Keratinocyte (primary cell): ENCODE data around the gene CCT6B. TPM values are rescaled to one million over a fixed set of nuclear protein-coding genes. Genes with fewer than 3 reads are reported as not detected.

Source experiments
- DNase-seq: peaks from one replicate; pipeline ENCODE4 v3.0.0-alpha.2; 2011; ENCODE audit warnings: low read depth, missing footprints, low spot score
- FAIRE-seq: peaks from 2 replicates; lab custom pipeline; 2011; peaks lifted over from hg19 to GRCh38; lab: Jason Lieb, UNC
- H2AFZ ChIP-seq: 2 replicates; pipeline ENCODE4 v1.6.0; 2012; ENCODE audit warnings: low read length, control low read depth, inconsistent platforms; ENCODE audit not compliant: control insufficient read depth
- H3K27ac ChIP-seq: 2 replicates; pipeline ENCODE4 v1.5.1; 2011; ENCODE audit warnings: low read length; ENCODE audit not compliant: control insufficient read depth, insufficient read depth
- H3K27me3 ChIP-seq: 3 replicates; pipeline ENCODE4 v1.6.0; 2011; ENCODE audit warnings: low read length; ENCODE audit not compliant: control insufficient read depth, insufficient read depth; ENCODE audit errors: extremely low read depth
- H3K36me3 ChIP-seq, 2 experiments: 2 replicates in 1 of 2; 3 replicates in 1 of 2; pipeline ENCODE4 v1.5.1; 2011; ENCODE audit warnings: low read length in 2 of 2, mild to moderate bottlenecking in 1 of 2; ENCODE audit not compliant: control insufficient read depth in 2 of 2, insufficient read depth in 2 of 2; ENCODE audit errors: extremely low read depth in 1 of 2
- H3K4me1 ChIP-seq: 3 replicates; pipeline ENCODE4 v1.5.1; 2011; ENCODE audit warnings: low read length; ENCODE audit not compliant: control insufficient read depth, insufficient read depth; ENCODE audit errors: extremely low read depth
- H3K4me2 ChIP-seq: 3 replicates; pipeline ENCODE4 v1.6.0; 2011; ENCODE audit warnings: low read depth, low read length; ENCODE audit not compliant: control insufficient read depth, insufficient read depth; ENCODE audit errors: extremely low read depth
- H3K4me3 ChIP-seq, 3 experiments: fragments of 200-600 bp in 1 of 3; sonication (generic) in 1 of 3; 2 replicates in 2 of 3; 3 replicates in 1 of 3; pipeline ENCODE4 v1.5.1; 2011 to 2016; ENCODE audit warnings: low read length in 3 of 3, mild to moderate bottlenecking in 3 of 3, control low read depth in 2 of 3, inconsistent platforms in 1 of 3, low read depth in 1 of 3, mixed read lengths in 1 of 3, mixed run types in 1 of 3, moderate library complexity in 1 of 3; ENCODE audit not compliant: control insufficient read depth in 2 of 3, insufficient read depth in 2 of 3; ENCODE audit errors: extremely low read depth in 1 of 3
- H3K79me2 ChIP-seq: 2 replicates; pipeline ENCODE4 v1.6.0; 2012; ENCODE audit warnings: low read length; ENCODE audit not compliant: control insufficient read depth, insufficient read depth
- H3K9ac ChIP-seq: 3 replicates; pipeline ENCODE4 v1.6.0; 2011; ENCODE audit warnings: low read length; ENCODE audit not compliant: control insufficient read depth, insufficient read depth; ENCODE audit errors: extremely low read depth
- H3K9me1 ChIP-seq: 3 replicates; pipeline ENCODE4 v1.6.0; 2011; ENCODE audit warnings: low read length; ENCODE audit not compliant: control insufficient read depth, insufficient read depth; ENCODE audit errors: extremely low read depth
- H3K9me3 ChIP-seq: 2 replicates; pipeline ENCODE4 v1.5.1; 2012; ENCODE audit warnings: low read depth, low read length; ENCODE audit not compliant: control insufficient read depth
- H4K20me1 ChIP-seq: 3 replicates; pipeline ENCODE4 v1.6.0; 2011; ENCODE audit warnings: low read length; ENCODE audit not compliant: control insufficient read depth, insufficient read depth; ENCODE audit errors: extremely low read depth
- EZH2 ChIP-seq: IDR thresholded peaks from one replicate; pipeline ENCODE4 v1.6.1; 2012; ENCODE audit warnings: inconsistent platforms, mild to moderate bottlenecking, low read length, moderate library complexity
- dilution Hi-C: fragments of 300-500 bp; cut with MboI; formaldehyde crosslinking; loops from one replicate; pipeline ENCODE4 v1.7.0; 2020; ENCODE audit warnings: low sequenced_read_pairs; ENCODE audit not compliant: extremely low pct_ligation_motif_present
- polyA plus RNA-seq, 5 experiments: library from polyadenylated mRNA; depleted of rRNA in 3 of 5; stranded (reverse) in 3 of 5; stranded (forward) in 1 of 5; unstranded in 1 of 5; fragments of >200 nt; gene quantifications; 1 replicate in 1 of 5; 2 replicates in 3 of 5; 3 replicates in 1 of 5; pipeline versions ENCODE4 v1.2.1 to v1.2.3, GENCODE V29; 2011 to 2012; ENCODE audit warnings: missing spikeins in 2 of 5, low read depth in 1 of 5, low replicate concordance in 1 of 5
- TF ChIP-seq, protein P1 (sequence below), 3 experiments: IDR thresholded peaks in 1 of 3; conservative IDR thresholded peaks in 1 of 3; optimal IDR thresholded peaks in 1 of 3; 2 replicates in 2 of 3; 3 replicates in 1 of 3; pipeline versions ENCODE3 to v1.5.1; 2011; ENCODE audit warnings: low read length in 3 of 3, mild to moderate bottlenecking in 3 of 3, moderate library complexity in 2 of 3, control low read depth in 1 of 3, inconsistent platforms in 1 of 3; ENCODE audit not compliant: insufficient read depth in 2 of 3; ENCODE audit errors: extremely low read depth in 1 of 3

The CCT6B gene
- polyA plus RNA-seq, 1 donor (not counting 4 experiments of a cell fraction or from before 2014, with no cell fraction given): 1.1 TPM

DNA sequence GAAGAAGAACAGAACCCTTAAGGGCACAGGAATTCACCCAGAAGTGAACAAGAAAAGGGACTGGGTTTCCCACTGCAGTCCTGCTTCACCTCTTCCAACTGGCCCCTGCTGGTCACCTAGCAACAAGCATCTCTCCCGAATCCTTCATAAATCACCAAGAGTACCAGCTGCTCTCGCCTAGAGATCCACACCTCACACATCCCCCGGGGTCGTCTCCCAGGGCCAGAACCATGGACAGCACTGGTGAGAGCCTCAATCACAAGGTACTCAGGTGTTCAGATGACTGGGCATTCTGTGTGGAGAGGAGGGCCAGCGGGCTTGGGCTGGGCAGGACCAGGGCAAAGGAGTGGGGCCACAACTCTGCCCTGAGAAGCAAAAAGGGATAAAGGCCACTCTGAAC is 65.9 kb downstream of the CCT6B start:
- Histone ChIP-seq H3K9me3 (no peaks in the 10 kb centered on the region), H3K9me1 (no peaks in the 10 kb centered on the region), H3K27ac (no peak overlapping the region), H3K4me1 (no peaks in the 10 kb centered on the region), H3K4me3 (no peak overlapping the region), H3K36me3 (no peaks in the 10 kb centered on the region), H3K27me3 (no peaks in the 10 kb centered on the region), H3K4me2 (no peak overlapping the region), H4K20me1 (no peaks in the 10 kb centered on the region), H3K9ac (no peak overlapping the region), H3K79me2 (no peaks in the 10 kb centered on the region), H2AFZ (no peak overlapping the region)
- dilution Hi-C loops: no loop called here
- no peak for DNase-seq
- no peak for FAIRE-seq
- TF ChIP-seq EZH2: no peak

DNA sequence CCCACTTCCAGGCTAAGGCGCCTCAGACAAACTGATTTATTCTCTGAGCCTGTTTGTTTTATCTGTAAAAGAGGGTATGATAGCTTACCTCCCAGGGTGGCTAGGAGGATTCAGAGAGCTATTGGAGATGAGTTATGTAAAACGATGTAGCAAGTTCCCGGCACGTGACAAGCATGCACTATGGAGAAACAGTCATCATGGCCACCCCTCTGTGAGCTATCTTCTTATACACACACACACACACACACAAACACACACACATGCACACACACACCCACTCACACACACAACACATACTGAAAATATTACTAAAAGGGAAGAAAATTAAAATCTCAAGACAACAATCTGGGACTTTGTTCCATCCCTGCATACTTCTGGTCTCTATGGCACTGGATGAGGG is 66.3 kb downstream of the CCT6B start:
- no peak overlapping the region for H3K27ac ChIP-seq
- no peaks in the 10 kb centered on the region for H3K27me3 ChIP-seq
- no peak overlapping the region for H3K9ac ChIP-seq
- H4K20me1 ChIP-seq: no peaks in the 10 kb centered on the region
- H2AFZ ChIP-seq: no peak overlapping the region
- H3K4me3 ChIP-seq: no peak overlapping the region
- H3K4me2 ChIP-seq: no peak overlapping the region
- H3K9me3 ChIP-seq: no peaks in the 10 kb centered on the region
- DNase-seq: no peak
- dilution Hi-C loops: no loop called here
- no peak for FAIRE-seq
- H3K4me1 ChIP-seq: no peaks in the 10 kb centered on the region
- no peaks in the 10 kb centered on the region for H3K36me3 ChIP-seq
- H3K79me2 ChIP-seq: no peaks in the 10 kb centered on the region
- H3K9me1 ChIP-seq: no peaks in the 10 kb centered on the region
- no peak for TF ChIP-seq EZH2
- TF ChIP-seq, protein P1, sequence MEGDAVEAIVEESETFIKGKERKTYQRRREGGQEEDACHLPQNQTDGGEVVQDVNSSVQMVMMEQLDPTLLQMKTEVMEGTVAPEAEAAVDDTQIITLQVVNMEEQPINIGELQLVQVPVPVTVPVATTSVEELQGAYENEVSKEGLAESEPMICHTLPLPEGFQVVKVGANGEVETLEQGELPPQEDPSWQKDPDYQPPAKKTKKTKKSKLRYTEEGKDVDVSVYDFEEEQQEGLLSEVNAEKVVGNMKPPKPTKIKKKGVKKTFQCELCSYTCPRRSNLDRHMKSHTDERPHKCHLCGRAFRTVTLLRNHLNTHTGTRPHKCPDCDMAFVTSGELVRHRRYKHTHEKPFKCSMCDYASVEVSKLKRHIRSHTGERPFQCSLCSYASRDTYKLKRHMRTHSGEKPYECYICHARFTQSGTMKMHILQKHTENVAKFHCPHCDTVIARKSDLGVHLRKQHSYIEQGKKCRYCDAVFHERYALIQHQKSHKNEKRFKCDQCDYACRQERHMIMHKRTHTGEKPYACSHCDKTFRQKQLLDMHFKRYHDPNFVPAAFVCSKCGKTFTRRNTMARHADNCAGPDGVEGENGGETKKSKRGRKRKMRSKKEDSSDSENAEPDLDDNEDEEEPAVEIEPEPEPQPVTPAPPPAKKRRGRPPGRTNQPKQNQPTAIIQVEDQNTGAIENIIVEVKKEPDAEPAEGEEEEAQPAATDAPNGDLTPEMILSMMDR (optimal IDR thresholded peaks at IDR 0.05 in 1 of 3, IDR thresholded peaks at IDR 0.05 in 1 of 3, conservative IDR thresholded peaks at IDR 0.05 in 1 of 3; ENCODE audit: extremely low read depth in 1 of 3, insufficient read depth in 2 of 3, low read length in 3 of 3): no peak
